Pancreas (tissue), 10 donors: Measurements from ENCODE around the gene MCTP2. TPM values are rescaled to one million over a fixed set of nuclear protein-coding genes. Genes with fewer than 3 reads are reported as not detected.
"Not testable (repeated sequence)": the region's sequence is repeated elsewhere in the genome, so short reads cannot be mapped to it uniquely, and the experiment has no call there.

Source experiments
- ATAC-seq, 4 donors: fragments of 200-7000 bp; cut with Tn5 transposase; one replicate each; pipeline versions ENCODE4 v1.8.0 to v1.9.1; 2020; ENCODE audit warnings: mild to moderate bottlenecking in 4 of 4, moderate library complexity in 4 of 4
- DNase-seq, 6 donors: peaks; one replicate each; pipeline ENCODE4 v3.0.0-alpha.2; 2020
- FAIRE-seq: peaks from 2 replicates; lab custom pipeline; 2012; peaks lifted over from hg19 to GRCh38; lab: Jason Lieb, UNC
- H3K27ac ChIP-seq, 4 donors: fragments of 200-600 bp; sonication (generic); 1 replicate in 3 of 4; 2 replicates in 1 of 4; pipeline versions ENCODE4 v1.5.0 to v1.8.0; 2020
- H3K27me3 ChIP-seq, 4 donors: fragments of 200-600 bp; one replicate each; pipeline ENCODE4 v1.8.0; 2021
- H3K36me3 ChIP-seq, 3 donors: fragments of 200-600 bp; sonication (generic) in 1 of 3; one replicate each; pipeline versions ENCODE4 v1.5.0 to v1.8.0; 2020 to 2021
- H3K4me1 ChIP-seq, 3 donors: fragments of 200-600 bp; one replicate each; pipeline ENCODE4 v1.8.0; 2021
- H3K4me3 ChIP-seq, 4 donors: fragments of 200-600 bp; sonication (generic) in 2 of 4; one replicate each; pipeline versions ENCODE4 v1.5.0 to v1.8.0; 2020 to 2021
- H3K9me3 ChIP-seq, 4 donors: fragments of 200-600 bp; one replicate each; pipeline ENCODE4 v1.8.0; 2021
- WGBS, 2 donors: extraction: QIAGEN DNeasy Blood & Tissue Kit; methylation state at CpG; one replicate each; pipeline ENCODE4 v1.1.7; 2013; 5-methylcytosine and 5-hydroxymethylcytosine counted together
- intact Hi-C, 3 donors: fragments of 100-400 bp; cut with DNase I; formaldehyde crosslinking; loops; one replicate each; pipeline versions ENCODE4 v1.11.1 to v1.14.2; 2022
- polyA plus RNA-seq, 2 donors: library from polyadenylated mRNA; stranded (reverse); fragments of 200-250 nt; gene quantifications; one replicate each; pipeline ENCODE4 v1.2.3, GENCODE V29; 2013
- total RNA-seq, 6 donors: library from RNA; stranded (reverse); fragmentation: NEBNext Ultra II Directional in 4 of 6; extraction: Animal tissue kit (Norgen Biotek cat#: 25700) in 4 of 6; gene quantifications; one replicate each; pipeline versions ENCODE4 v1.2.1 to v1.2.4, GENCODE V29; 2021 to 2023
- TF ChIP-seq, protein P1 (sequence below), 4 donors: fragments of 200-600 bp; sonication (generic) in 3 of 4; IDR thresholded peaks; one replicate each; pipeline versions ENCODE4 v1.5.0 to v1.8.0; 2021; ENCODE audit warnings: antibody characterized with exemption in 4 of 4
- donor health status: healthy with polysubstance abuse.
- donor health status: DM: no; HTN: no; CAD: no; lungs with moderate emphysema.
- donor health status: DM: no; HTN: no; CAD: no.
- donor health status: control.
- donor health status: control.
- donor health status: Bipolar disorder and iron deficiency.
- donor health status: DM: yes; HTN: yes; CAD: no.
- donor health status: DM: no; HTN: no; CAD: no.
- donor health status: DM: no; HTN: no; CAD: no.
- donor health status: DM: yes; HTN: yes; CAD: no.

Gene MCTP2
- total and polyA plus RNA-seq, 8 donors = 3.7 to 21.4 (median 14.7) TPM

DNA sequence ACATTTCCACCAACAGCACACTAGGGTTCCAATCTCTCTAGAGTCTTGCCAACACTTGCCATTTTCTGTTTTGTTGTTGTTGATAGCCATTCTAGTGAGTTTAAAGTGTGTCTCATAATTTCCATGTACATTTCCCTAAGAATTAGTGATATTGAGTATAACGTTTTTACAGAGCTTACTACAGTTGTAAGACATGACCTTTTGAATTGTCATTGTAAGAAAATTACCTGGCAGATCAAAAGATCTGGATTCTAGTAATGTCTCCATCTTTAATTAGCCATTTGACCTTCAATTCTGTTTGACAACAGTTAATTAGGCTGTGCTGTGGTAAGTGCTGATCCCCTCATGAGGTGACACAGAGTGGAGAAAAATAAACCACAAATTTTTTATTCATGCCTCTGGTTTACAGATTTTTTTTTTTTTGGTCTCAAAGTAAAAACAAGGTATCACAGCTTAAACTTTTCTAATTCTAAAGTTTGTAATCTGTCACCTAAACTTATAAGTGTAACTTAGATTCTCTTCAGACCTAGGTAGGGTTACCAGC, 20.9 kb downstream of the MCTP2 start:
- DNase-seq (no peak), ATAC-seq (no peak), FAIRE-seq (no peak)
- H3K27me3 ChIP-seq = no peaks in the 10 kb centered on the region
- TF ChIP-seq, protein P1, sequence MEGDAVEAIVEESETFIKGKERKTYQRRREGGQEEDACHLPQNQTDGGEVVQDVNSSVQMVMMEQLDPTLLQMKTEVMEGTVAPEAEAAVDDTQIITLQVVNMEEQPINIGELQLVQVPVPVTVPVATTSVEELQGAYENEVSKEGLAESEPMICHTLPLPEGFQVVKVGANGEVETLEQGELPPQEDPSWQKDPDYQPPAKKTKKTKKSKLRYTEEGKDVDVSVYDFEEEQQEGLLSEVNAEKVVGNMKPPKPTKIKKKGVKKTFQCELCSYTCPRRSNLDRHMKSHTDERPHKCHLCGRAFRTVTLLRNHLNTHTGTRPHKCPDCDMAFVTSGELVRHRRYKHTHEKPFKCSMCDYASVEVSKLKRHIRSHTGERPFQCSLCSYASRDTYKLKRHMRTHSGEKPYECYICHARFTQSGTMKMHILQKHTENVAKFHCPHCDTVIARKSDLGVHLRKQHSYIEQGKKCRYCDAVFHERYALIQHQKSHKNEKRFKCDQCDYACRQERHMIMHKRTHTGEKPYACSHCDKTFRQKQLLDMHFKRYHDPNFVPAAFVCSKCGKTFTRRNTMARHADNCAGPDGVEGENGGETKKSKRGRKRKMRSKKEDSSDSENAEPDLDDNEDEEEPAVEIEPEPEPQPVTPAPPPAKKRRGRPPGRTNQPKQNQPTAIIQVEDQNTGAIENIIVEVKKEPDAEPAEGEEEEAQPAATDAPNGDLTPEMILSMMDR (IDR thresholded peaks at IDR 0.05) = no peak
- WGBS, 2 donors = 61 to 70% methylated on average over 1 of the region's 1 CpG
- H3K4me1 ChIP-seq = peaks cover 8 to 14% (median 14%) of the 10 kb centered on the region in 3 donors
- H3K4me3 ChIP-seq = no peak overlapping the region
- no peaks in the 10 kb centered on the region for H3K36me3 ChIP-seq
- no peaks in the 10 kb centered on the region for H3K9me3 ChIP-seq
- intact Hi-C loops = no loop called here
- H3K27ac ChIP-seq = no peak overlapping the region

DNA sequence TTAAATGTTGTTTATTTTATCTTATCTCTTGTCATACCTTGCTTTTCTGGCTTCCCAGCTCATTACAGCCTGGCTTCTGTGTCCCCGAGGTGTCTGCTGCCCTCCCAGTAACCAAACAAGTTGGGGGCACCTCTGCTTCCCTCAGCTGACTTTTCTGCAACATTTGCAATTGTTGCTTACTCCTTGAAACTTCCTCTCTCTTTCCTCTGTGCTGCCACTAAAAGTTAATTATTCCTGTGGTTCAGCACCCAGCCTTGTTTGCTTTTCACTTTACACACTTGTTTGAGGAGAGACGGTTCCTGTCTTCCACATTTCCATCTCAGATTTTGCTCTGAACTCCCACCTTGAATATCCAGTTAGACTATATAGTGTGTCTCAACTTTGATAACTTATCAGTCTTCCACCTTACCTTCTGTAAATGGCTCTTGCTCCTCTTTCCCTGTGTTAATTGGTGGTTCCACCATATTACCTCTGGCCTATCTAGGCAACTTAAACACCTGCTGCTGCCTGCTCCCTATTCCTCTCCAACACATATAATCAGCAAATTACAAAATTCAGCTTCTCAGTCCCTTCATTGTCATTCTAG, 21.6 kb downstream of the MCTP2 start:
- FAIRE-seq (no peak), ATAC-seq (no peak), DNase-seq (no peak)
- intact Hi-C loops = no loop called here
- peaks cover 2 to 14% (median 7%) of the 10 kb centered on the region in 3 donors for H3K4me1 ChIP-seq
- H3K4me3 ChIP-seq = no peak overlapping the region
- H3K27me3 ChIP-seq = no peaks in the 10 kb centered on the region
- WGBS, 2 donors = 81 to 83% methylated on average over 2 of the region's 2 CpGs
- no peak overlapping the region for H3K27ac ChIP-seq
- no peaks in the 10 kb centered on the region for H3K9me3 ChIP-seq
- no peaks in the 10 kb centered on the region for H3K36me3 ChIP-seq
- TF ChIP-seq, protein P1 (IDR thresholded peaks at IDR 0.05) = no peak

DNA sequence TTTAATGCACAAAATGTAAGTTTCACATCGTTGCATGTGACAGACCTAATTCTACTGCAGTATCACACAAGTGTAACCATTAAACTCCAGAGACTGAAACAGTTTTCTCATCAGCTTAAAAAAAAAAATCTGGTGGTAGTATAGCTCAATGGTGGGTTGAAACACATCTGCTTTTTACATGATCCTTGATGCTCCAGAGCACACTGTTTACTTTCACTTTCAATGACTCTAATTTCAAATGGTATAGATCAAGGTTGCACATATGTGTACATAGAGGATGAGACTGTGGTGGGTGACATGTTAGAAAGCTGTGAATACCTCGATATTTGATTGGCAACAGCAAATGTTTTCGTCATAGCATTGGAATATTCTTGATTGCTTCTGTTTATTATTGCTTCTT, 22.4 kb downstream of the MCTP2 start:
- Histone ChIP-seq H3K27ac (no peak overlapping the region), H3K4me1 (peaks cover 0 to 14% (median 8%) of the 10 kb centered on the region in 3 donors), H3K9me3 (no peaks in the 10 kb centered on the region), H3K4me3 (no peak overlapping the region), H3K36me3 (no peaks in the 10 kb centered on the region), H3K27me3 (no peaks in the 10 kb centered on the region)
- no peak for DNase-seq
- 87 to 91% methylated on average over 3 of the region's 3 CpGs for WGBS, 2 donors
- no peak for FAIRE-seq
- intact Hi-C loops = no loop called here
- TF ChIP-seq, protein P1 (IDR thresholded peaks at IDR 0.05) = no peak
- no peak for ATAC-seq

DNA sequence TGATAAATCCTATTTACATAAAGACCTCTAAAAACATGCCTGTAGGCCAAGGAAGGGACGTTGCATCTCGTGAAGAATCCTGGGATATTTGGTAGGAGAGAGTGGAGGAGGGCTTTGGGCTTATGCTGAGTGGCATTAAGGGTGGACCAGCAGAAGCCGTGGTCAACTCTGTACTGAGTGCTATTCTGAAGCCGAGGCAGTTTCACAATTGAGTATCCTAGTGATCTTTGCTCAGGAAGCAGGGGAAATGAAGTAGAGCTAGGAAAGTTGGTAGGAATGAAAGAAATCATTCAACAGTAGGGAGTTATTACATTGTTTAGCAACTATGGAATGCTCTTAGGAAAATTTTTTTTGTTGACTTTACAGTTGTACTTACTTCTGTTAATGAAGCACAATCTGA, 24.2 kb downstream of the MCTP2 start:
- intact Hi-C loops = no loop called here
- TF ChIP-seq, protein P1 (IDR thresholded peaks at IDR 0.05) = no peak
- Histone ChIP-seq H3K36me3 (no peaks in the 10 kb centered on the region), H3K4me3 (no peak overlapping the region), H3K4me1 (peaks cover 0 to 4% (median 2%) of the 10 kb centered on the region in 3 donors), H3K27ac (no peak overlapping the region), H3K27me3 (no peaks in the 10 kb centered on the region), H3K9me3 (no peaks in the 10 kb centered on the region)
- DNase-seq (no peak), FAIRE-seq (no peak), ATAC-seq (peak in 2 of 4 donors; percentile 25 to 39)
- 48 to 62% methylated on average over 4 of the region's 4 CpGs for WGBS, 2 donors

DNA sequence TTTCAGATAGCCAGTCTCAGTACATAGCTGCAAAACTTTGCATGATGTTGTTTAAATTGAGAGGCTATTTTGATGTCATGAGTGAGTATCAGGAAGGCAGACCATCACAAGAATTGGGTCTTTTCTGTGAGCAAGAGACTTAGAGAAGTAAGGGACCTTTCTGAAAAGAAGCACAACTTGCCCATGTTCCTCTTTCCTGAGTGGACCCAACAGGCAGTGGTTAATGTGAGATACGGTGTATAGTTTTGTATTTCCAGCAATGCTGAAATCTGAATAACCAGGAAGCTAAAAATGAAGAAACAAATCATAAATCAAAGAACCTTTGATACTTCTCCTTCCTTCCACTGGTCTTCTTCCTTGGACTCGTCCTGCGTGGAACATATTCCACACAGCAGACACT, 25.1 kb downstream of the MCTP2 start:
- ATAC-seq (no peak), DNase-seq (no peak), FAIRE-seq (no peak)
- 85 to 88% methylated on average over 3 of the region's 3 CpGs for WGBS, 2 donors
- H3K36me3 ChIP-seq = no peaks in the 10 kb centered on the region
- TF ChIP-seq, protein P1 (IDR thresholded peaks at IDR 0.05) = no peak
- H3K4me3 ChIP-seq = no peak overlapping the region
- peaks cover 0 to 4% (median 0%) of the 10 kb centered on the region in 3 donors for H3K4me1 ChIP-seq
- no peak overlapping the region for H3K27ac ChIP-seq
- no peaks in the 10 kb centered on the region for H3K9me3 ChIP-seq
- H3K27me3 ChIP-seq = no peaks in the 10 kb centered on the region
- intact Hi-C loops = no loop called here

DNA sequence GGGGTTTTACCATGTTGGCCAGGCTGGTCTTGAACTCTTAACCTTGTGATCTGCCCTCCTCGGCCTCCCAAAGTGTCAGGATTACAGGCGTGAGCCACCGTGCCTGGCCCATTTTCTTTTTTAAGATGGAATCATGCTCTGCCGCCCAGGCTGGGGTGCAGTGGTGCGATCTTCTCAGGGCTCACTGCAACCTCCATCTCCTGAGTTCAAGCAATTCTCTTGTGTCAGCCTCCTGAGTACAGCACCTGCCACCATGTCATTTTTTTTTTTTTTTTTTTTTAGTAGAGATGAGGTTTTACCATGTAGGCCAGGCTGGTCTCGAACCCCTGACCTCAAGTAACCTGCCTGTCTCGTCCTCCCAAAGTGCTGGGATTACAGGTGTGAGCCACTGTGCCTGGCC, 26.4 kb downstream of the MCTP2 start:
- whole genome bisulfite sequencing, 2 donors = 92 to 93% methylated on average over 7 of the region's 7 CpGs
- ATAC-seq, H3K27me3 ChIP-seq, H3K4me3 ChIP-seq, intact Hi-C loops, DNase-seq, H3K4me1 ChIP-seq, FAIRE-seq, H3K27ac ChIP-seq, H3K36me3 ChIP-seq, H3K9me3 ChIP-seq: not testable (repeated sequence)
